NB4 (cell line): ENCODE data around the gene UBR3.

Source experiments
- DNase-seq: peaks from one replicate; pipeline ENCODE4 v3.0.0; 2010; ENCODE audit warnings: low read depth
- H3K4me3 ChIP-seq: one replicate; pipeline ENCODE4 v1.5.1; 2011; ENCODE audit warnings: mild to moderate bottlenecking, low read depth, low read length, moderate library complexity
- CTCF ChIP-seq: IDR thresholded peaks from one replicate; pipeline ENCODE4 v1.5.1; 2012; ENCODE audit warnings: low read depth, low read length
- MAX ChIP-seq: IDR thresholded peaks from 2 replicates; pipeline ENCODE4 v1.6.1; 2011; ENCODE audit warnings: low read depth, low read length
- MYC ChIP-seq: IDR thresholded peaks from 2 replicates; pipeline ENCODE4 v1.6.1; 2011; ENCODE audit warnings: low read depth, low read length
- POLR2A ChIP-seq: IDR thresholded peaks from 2 replicates; pipeline ENCODE4 v1.6.1; 2011; ENCODE audit warnings: mild to moderate bottlenecking; ENCODE audit not compliant: insufficient read length; ENCODE audit errors: extremely low read depth

The UBR3 gene

GRCh38 chr2:170092436-170093060, 265.3 kb downstream of the UBR3 start:
- TF ChIP-seq CTCF (no peak), POLR2A (no peak), MAX (no peak), MYC (no peak)
- no peak for DNase-seq
- H3K4me3 ChIP-seq: no peak overlapping the region

- TF ChIP-seq MAX (no peak), POLR2A (no peak), CTCF (no peak), MYC (no peak)
- H3K4me3 ChIP-seq: no peak overlapping the region
- DNase-seq: no peak
Measured at GRCh38 chr2:170095380-170095779, 268.1 kb downstream of the UBR3 start.

- TF ChIP-seq MAX (no peak), POLR2A (no peak), MYC (no peak), CTCF (no peak)
- H3K4me3 ChIP-seq: no peak overlapping the region
- DNase-seq: no peak
Measured at GRCh38 chr2:170098626-170099312, 271.5 kb downstream of the UBR3 start.

GRCh38 chr2:170101789-170102188, 274.5 kb downstream of the UBR3 start:
- TF ChIP-seq CTCF: no peak
- no peak for TF ChIP-seq MAX
- TF ChIP-seq MYC: no peak
- no peak for TF ChIP-seq POLR2A
- H3K4me3 ChIP-seq: no peak overlapping the region
- no peak for DNase-seq

GRCh38 chr2:170106102-170106840, 279.0 kb downstream of the UBR3 start:
- TF ChIP-seq CTCF (no peak), MAX (no peak), MYC (no peak), POLR2A (no peak)
- DNase-seq: no peak
- no peak overlapping the region for H3K4me3 ChIP-seq
